ENCODE results near the gene NDUFS8.

The NDUFS8 gene

DNA sequence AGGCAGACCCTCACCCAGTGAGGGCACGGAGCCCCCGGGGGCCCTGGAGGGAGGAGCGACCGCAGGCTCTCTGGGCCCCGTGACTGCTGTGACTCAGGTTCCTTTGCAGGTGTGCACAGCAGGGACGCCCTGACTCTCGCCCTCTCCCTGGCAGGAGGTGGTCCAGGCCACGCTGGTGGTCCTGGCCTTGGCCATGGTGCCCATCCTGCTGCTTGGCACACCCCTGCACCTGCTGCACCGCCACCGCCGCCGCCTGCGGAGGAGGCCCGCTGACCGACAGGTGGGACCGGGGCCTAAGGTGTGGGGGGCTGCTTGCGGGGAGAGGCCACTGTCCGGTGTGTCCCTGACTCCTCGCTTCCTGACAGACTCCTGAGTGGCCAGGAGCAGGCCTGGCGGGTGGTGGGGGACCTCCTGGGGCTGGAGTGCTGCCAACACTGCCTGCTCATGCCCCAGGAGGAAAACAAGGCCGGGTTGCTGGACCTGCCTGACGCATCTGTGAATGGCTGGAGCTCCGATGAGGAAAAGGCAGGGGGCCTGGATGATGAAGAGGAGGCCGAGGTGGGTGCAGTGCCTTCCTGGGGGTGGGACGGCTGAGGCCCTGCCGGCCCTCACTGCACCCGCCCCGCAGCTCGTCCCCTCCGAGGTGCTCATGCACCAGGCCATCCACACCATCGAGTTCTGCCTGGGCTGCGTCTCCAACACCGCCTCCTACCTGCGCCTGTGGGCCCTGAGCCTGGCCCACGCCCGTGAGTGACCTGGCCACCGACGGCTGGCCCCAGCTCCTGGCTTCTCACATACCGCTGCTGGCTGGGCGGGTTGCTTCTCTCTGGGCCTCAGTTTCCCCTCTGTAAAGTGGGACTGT, 19.3 kb downstream of the NDUFS8 start:
- DNase-seq (ENCODE audit: low read depth) = no peak

DNA sequence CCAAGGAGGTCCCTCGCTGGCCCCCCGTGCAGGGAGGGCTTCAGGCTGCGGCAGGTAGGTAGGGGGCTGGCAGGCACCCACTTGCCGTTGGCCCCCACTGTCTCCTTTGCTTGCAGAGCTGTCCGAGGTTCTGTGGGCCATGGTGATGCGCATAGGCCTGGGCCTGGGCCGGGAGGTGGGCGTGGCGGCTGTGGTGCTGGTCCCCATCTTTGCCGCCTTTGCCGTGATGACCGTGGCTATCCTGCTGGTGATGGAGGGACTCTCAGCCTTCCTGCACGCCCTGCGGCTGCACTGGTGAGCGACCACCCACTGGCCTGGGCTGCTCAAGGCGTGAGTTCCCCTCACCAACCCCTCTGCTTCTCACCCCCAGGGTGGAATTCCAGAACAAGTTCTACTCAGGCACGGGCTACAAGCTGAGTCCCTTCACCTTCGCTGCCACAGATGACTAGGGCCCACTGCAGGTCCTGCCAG, 19.9 kb downstream of the NDUFS8 start:
- no peak for DNase-seq (ENCODE audit: low read depth)

DNA sequence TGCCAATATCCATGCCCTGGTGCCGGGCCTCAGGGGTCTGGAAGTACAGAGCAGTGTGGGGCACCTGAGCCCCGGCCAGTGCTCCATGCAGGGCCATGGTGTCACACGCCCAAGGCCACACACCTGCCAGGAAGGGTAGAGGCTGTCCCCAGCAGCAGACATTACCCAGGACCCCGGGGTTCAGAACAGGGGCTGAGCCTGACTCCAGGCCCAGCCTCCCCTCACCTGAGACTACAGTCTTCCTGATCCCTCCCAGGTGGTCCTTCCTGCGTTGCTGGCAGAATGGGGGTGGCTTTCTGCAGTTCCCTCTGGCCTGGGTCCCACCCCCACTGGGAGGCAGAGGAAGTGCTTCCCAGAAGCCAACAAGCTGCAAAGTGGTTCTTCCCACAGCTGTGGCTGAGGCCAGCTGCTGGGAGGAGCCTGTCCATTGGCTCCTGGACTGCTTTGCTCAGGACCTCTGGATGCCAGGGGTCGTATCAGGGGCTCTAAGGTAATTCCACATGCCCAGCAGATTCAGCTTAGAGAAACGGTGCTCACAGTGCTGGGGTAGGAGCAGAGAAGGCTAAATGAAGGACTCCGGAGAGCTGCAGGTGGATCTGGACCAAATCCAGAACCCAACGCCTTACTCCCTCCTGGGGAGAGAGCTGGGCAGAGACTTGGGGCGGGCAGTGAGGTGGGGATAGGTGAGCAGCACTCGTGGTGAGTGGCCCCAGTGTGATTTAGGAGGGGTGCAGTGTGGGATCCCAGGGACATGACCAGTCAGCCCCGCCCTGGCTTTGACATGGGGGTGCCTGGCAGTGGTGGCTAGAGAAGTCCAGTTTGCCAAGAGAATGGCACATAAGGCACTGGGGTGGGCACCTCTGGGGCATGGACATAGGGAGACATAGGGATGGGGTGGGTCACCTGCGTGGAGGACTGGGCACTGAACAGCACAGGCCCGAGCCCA, 21.0 kb downstream of the NDUFS8 start:
- DNase-seq (ENCODE audit: low read depth) = no peak

DNA sequence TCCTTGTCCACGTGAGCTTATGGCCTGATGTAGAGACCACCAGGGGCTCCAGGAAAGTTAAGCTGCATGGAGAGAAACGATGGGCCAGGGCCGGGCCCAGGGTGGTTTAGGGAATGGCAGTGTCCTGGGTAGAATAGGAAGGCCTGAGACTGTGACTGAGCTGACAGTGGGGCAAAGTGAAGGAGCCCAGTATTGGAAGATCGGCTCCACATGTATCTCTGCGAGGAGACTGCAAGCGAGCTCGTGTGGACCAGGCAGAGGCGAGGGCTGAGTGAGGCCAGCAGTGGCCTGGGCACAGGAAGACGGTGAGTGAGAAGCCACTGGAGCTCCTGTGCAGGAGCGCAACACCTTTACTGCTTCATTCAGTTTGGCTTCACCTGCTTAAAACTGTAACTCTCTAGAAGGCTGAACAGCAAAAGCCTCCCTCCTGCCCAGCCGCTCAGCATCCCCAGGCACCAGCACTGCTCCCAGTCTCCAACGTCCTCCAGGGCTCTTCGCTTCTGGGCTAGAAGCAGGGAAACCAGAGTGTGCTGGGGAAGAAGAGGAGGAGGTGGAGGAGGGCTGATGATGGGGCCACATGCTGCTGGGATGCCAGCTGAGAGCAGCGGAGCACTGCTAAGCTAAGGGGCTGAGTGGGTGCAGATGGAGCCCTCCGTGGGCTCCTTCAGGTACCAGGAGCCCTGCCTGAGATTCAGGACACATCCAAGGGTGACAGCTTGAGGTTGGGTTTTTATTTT, 21.8 kb downstream of the NDUFS8 start:
- DNase-seq (ENCODE audit: low read depth) = no peak

DNA sequence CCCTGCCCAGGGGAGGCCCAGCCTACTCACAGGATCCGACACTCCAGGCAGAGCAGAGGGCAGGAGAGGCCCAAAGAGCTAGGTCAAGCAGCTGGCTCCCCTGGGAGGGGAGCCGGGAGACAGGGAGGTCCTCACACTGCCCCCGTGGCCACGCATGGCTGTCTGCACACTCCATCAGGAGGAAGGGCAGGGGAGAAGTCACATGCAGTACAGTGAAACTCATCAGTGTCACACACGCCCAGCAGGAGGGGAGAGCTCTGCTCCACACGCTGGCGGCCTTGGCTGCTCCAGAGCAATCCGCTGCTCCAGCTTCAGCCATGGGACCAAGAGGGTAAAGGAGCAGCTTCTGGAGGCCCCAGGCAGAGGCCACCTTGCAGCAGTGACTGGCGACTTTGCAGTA, 22.6 kb downstream of the NDUFS8 start:
- DNase-seq (ENCODE audit: low read depth) = no peak

DNA sequence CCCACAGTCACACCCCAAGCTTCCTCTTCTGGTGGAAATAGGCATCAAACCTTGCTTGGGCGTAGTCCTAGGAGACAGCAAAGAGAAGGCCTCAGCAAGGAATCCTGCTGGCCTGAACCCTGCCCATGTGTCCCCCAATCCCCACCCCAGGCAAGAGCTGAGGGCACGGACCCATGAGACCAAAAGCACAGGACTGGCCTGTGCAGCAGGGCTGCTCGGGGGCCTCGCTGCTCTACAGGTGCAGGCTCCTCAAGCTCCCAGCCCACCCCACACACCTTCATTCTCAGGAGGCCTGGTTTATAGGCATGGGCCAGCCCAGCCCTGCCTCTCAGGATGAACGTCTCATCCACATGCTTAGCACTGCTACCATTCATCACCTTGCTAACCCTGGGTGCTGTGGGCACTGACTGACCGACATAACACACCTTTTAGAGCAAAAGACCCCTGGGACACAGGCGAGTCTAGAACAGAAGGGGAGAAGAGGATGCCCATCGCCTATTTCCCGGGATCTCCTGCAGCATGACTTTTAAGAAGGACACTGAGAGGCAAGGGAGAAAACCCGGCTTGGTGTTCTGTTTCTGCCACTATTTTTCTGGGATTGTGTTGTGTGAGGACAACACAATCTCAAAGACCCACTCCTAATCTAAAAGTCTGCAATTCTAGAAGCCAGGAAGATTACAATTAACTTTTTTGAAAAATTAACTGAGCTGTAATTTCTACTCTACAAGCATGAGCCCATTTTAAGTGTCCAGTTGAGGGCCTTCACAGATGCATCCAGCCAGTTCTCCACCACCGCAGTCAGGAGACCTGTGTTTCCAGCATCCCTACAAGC, 23.7 kb downstream of the NDUFS8 start:
- DNase-seq (ENCODE audit: low read depth) = no peak

DNA sequence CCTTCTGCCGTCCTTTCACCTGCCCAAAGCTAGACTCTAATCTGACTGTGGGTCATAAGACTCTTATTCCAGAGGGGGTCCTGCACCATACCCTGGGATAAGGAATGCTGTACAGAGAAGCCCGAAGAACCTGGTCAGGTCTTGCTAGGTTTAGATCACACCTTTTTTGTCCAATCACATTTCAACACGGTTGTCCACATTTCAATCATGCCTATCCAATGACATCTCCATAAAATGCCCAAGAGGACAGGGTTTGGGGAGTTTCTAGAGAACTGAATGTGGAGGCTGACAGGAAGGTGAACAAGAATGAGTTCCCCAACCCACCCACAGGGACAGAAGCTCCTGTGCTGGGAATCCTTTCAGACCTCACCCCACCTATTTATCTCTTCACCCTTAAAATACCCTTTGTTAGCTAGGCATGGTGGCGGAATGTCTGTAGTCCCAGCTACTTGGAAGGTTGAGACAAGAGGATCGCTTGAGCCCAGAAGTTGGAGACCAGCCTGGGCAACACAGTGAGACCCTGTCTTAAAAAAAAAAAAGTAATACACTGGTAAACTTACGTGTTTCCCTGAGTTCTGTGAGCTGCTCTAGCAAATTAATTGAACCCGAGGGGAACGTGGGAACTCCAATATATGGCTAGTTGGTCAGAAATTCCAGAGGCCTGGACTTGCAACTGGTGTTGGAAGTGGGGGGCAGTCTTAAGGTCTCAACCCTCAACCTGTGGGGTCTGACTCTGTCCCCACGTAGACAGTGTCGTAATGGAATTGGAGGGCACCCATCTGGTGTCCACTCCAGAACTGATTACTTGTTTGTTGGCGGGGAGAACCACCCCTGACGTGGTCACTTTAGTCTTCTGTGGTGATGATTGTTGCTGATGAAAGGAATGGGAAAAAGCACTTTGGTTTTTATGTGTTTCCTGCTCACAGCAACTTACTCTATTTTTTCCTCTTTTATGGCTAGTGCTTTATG, 26.1 kb downstream of the NDUFS8 start:
- no peak for DNase-seq (ENCODE audit: low read depth)

DNA sequence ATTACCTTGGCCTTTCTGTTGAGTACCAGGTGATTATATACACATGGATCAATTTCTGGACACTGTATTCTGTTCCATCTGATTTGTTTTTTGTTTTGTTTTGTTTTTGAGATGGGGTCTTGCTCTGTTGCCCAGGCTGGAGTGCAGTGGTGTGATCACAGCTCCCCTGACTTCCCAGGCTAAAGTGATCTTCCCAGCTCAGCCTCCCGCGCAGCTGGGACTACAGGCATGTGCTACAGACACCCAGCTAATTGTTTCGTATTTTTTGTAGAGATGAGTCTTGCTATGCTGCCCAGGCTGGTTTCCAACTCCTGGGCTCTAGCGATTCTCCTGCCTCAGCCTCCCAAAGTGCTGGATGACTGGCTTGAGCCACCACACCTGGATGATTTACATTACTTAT, 27.3 kb downstream of the NDUFS8 start:
- no peak for DNase-seq (ENCODE audit: low read depth)

DNA sequence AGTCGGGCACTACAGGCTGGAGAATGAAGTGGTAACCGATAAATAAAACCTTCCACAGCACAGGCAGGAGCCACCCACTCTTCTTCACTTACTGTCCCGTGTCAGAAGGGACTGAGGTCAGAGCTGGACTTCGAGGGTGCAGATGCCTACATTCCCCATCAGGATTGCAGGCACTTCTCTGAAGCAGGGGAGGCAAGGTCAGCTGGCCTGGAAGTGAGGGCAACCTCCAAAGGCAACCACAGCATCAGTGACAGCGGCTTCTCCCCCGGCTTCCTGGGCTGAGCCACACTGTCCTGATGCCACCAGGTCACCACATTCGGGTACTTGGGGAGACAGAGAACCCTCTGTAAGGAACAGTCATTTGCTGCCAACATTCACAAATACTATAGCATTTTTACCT, 31.0 kb downstream of the NDUFS8 start:
- DNase-seq (ENCODE audit: low read depth) = no peak

DNA sequence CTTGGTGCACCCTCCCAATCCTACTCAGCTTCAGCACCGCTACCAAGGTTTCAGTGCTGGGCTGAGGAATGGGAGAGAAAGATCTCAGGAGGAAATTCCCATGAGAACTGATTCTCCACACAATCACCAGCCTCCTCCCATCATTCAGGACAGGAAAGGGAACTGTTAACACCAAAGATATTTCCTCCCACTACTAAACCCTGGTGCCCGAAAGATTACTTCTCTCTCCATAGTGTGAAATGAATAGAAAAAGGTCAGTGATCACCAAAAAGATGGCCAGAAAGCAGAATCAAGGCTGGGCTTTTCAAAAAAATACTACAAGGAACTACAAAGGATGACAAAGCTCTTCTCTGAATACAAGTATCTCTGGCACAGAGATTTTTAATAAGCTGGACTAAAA, 34.4 kb downstream of the NDUFS8 start:
- DNase-seq (ENCODE audit: low read depth) = no peak

DNA sequence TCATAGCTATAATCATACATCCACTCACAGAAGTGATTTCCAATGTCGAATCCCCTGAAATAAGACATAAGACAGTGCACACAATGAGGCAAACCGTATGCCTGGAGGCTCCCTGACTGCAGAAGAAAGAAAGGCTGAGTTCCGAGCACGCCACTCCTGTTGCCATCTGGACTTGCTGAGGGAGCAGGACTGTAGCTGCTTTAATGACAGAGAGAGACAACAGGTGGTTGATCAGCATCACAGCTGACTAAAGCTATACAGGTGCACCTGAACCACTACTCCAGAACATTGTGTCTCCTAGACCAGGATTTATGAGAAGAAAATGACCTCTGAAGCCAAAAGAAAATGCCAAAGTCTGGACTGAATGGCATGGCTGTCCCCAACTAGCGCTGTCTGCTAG, 35.4 kb downstream of the NDUFS8 start:
- DNase-seq (ENCODE audit: low read depth) = no peak

DNA sequence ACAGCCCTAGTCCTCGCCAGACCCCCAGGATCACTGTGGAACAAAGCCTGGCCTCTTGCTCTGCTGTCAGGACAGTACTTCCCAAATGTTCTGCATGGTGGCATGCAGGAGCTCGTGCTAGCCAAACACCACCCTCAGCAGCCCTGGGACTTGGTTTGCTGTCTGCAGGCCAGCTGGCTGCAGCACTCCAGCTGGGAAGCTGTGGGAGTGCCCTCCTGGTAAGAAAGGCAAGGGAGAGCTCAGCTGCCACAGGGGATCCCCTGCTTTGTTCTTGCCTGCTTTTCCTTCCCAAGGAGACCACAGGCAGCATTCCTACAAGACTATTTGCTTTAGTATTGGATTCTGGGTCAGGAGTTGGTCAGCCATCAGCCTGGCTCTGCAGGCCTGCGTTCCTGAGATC, 36.3 kb downstream of the NDUFS8 start:
- DNase-seq (ENCODE audit: low read depth) = no peak

DNA sequence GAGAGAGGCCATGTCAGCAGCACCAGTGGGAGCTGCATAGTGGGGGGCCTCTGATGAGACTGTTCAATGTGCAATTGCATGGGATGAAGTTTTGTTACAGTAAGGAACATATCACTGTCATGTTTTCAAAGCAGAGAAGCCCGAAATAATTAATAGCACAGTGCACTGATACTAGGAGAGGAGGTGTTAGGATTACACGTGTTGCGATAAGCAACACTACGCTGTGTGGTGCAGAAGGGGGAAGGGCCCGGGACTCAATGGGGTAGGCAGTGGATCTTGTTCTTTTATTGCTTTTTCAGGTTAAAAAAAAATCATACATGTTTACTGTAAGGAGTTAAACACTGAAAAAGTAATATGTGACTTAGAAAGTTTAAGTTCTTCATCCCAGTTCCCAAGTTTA, 37.5 kb downstream of the NDUFS8 start:
- DNase-seq (ENCODE audit: low read depth) = no peak

DNA sequence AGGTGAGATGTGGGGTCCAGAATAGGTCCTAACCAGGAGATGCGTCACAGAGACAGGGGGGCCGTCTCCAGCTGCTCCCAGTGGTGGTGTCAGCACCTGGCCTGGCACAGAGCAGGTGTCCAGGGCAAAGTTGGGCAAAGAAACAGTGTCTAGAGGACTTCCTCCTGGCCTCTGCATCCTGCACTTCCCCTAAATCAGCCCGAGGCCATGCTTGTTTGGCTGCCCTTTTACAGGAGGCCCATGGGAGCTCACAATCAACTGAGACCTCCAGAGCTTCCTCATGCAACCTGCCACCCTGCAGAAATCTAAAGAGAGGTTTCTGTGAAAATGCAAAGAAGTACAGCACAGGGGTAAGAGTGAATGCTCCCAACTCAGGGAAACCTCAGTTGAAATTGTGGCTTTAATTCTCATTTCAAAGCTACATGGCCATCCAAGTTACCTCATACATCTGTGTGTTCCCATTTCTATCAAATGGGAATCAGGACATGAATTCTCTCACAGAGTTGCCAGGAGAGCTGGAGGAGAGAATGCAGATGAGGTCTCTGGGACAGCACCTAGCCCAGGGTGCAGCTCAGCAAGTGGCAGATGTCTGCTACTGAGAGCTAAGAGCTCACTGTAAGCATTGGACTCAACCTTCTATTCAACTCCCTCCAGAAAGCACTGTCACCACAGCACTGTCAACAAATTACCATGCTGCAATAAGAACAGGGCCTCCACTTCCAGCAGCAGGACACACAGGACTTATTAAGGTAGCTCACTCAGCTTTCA, 41.0 kb downstream of the NDUFS8 start:
- DNase-seq (ENCODE audit: low read depth) = no peak

DNA sequence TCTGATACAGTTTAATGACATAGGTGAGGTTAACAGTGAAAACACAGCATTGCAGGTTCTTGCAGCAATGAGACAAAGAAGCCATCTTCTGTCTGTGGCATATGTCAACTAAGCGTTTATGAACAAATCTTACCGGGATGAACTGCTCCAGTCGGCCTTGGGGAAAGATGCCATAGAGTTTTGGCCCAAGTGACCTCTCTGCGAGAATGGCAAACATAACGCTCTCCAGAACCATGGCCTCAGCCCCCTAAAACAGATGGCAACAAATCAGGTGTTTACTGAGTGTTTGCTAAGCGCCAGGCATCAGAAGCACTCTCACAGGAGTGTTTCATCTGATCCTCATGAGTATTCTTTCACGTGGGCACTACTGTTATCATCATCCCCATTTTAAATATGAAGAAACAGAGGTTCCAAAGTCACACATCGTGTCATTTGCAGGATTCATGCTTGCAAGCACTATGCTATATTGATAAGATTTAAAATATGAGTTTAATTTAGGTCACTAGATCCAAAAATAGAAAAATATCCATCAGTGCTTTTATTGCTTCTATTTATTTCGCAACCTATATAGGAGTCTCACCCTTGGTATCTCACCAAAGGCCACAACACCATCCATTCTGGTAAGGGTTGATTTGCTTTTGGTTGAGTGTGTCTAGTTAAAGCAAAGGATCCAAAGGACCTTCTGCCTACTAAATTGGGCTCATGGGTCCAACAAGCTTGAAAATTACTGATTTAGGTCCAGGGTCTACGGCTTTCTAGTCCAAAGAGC, 44.3 kb downstream of the NDUFS8 start:
- no peak for DNase-seq (ENCODE audit: low read depth)

DNA sequence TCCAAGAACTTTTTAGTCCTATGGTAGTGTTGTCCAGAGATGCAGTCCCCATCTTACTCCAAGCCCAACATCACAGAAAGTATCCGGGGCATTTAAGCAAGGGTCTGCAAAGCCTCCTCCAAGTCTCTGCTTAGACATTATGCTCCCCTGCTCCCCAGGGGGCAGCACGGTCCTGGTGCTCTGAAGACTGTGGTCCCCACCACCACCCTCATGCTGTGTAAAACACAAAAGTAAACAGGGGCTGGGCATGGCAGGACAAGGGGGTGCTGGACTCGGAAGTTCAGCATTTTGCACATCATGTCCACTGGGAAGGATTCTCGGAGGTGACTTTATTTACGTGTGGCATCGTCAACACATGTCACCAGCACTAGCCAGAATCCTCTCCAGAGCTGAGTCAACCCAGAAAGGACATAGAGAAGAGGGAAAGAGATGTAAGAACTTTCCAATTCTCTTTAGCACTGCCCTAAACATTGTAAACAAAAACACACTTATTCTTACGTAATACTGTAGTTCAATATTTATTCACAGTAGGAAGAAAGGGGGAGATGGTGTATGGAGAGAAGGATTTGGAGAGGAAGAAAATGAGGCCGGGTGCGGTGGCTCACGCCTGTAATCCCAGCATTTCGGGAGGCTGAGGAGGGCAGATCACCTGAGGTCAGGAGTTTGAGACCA, 46.0 kb downstream of the NDUFS8 start:
- no peak for DNase-seq (ENCODE audit: low read depth)

DNA sequence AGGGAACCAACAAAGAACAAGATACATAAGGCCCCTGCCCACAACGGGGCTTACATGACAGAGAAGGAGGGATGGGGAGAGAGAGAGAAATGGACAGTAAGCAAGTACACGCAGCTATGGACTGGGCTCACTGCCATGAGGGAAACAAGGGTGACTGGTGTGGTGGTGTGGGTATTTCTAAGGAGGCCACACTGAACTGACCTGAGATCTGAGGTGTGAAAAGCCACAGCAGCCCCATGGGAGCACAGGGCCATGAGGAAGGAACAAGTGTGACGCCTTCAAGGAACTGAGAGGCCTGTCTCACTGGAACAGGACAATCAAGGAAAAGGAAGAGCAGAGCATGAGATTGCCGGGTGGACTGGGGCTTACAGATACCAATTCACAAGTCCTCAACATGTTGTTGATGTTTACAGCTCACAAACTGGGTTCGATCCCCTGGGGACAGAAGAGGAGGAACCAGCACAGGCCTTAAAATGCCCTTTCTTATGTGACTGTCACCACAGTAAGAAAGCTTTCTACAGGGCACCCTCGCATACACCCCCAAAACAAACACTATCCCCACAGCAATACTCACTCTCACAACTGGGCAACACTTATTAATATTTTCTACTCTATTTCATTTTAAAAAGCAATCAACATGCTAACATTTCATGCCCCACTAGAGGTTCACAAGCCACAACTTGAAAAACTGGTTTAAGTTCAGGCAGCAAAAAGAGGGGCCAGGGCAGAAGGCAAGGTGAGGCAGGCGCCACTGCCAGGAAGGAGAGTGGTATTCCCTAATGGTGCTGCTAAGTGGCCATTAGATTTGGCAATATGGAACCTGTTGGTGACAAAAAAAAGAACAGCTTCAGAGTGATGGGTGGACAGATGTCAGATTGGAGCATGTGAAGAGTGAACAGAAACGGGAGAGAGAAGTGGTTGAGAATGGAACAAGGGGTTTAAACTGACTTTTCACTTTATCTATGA, 47.4 kb downstream of the NDUFS8 start:
- DNase-seq (ENCODE audit: low read depth) = no peak

Data from CMK (cell line).